Retinal pigment epithelial cell (primary cell): ENCODE measurements around the gene SOX3.
A peak's percentile ranks its signal among the peaks of the same experiment; 100 is the strongest.

ENCODE experiments used
- DNase-seq: peaks from one replicate; pipeline ENCODE4 v3.0.0-alpha.2; 2010; ENCODE audit warnings: low read depth
- H3K4me3 ChIP-seq: 2 replicates; pipeline ENCODE4 v1.5.1; 2011; ENCODE audit warnings: mild to moderate bottlenecking, low read length, control low read depth, moderate library complexity
- CTCF ChIP-seq: conservative IDR thresholded peaks from 2 replicates; pipeline ENCODE4 v1.5.1; 2011; ENCODE audit warnings: low read depth, low read length, control low read depth, inconsistent platforms

SOX3 gene

GRCh38 chrX:140510895-140511295 is 6.0 kb upstream of the SOX3 start:
- no peak for DNase-seq
- no peak for TF ChIP-seq CTCF
- no peak overlapping the region for H3K4me3 ChIP-seq

- TF ChIP-seq CTCF = no peak
- DNase-seq = no peak
Observed at GRCh38 chrX:140510306-140510676, 5.4 kb upstream of the SOX3 start.

DNA sequence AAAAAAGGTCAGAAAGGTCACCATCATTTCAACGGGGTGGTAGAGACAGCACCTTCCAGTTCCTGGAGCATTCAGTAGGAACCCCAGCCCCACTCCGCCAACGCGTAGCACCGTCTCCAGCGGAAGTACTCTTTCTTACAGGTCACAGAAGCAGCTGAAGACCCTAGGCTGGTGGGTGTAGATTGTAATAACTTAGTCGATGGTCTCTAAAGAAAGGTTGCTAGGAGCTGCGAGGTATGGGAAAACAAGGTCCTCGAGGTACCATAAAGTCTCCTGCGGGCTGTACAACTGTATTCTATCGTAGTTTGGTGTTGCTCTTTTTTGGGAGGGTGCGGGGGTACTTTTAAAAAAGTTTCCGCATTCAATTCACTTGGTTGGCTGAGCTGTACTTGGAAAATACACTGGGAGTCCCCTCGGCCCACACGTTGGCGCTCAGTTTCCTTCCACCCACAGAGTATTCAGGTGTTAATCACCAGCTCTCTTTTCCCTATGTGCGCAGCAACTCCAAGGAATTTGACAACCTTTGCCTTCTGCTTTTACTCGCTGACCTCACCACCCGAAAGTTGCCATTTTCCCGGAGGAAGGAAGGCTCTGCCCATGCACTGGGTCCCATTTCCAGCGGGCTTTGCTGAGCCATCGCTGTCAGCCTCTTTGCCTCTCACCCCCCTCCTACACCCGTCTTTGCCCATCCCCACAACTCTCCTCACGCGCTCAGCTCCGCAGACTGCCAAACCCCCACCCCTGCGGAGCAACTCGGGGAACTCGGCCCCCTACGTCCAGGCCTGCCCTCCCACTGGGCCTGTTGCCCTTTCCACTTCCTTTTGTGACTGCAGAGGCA is 4.8 kb upstream of the SOX3 start:
- no peak overlapping the region for H3K4me3 ChIP-seq

More at GRCh38 chrX:140510306-140510676, 5.4 kb upstream of the SOX3 start:
- no peak overlapping the region for H3K4me3 ChIP-seq

GRCh38 chrX:140508958-140509357 is 4.1 kb upstream of the SOX3 start:
- TF ChIP-seq CTCF = no peak
- no peak for DNase-seq
- no peak overlapping the region for H3K4me3 ChIP-seq

More for the DNA sequence above, 4.8 kb upstream of the SOX3 start:
- no peak for DNase-seq
- TF ChIP-seq CTCF = no peak

DNA sequence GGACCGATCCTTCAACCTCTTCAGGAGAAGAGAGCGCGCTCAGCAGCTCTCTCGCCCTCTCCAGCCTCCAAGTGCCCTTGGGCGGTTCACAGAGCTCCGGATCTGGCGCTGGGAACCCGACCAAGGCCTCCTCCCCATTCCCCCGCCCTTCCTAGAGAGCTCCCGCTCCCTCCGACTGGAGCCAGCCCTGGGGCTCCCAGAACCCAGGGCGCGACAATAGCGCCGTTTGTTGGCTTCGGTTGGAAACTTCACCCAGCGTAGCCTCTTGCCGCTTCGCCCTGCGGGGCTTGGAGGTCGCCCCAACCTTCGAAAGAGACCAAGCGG is 3.1 kb upstream of the SOX3 start:
- TF ChIP-seq CTCF = peak; percentile 61

GRCh38 chrX:140507223-140507981 is 2.5 kb upstream of the SOX3 start:
- H3K4me3 ChIP-seq = no peak overlapping the region
- no peak for TF ChIP-seq CTCF
- no peak for DNase-seq

More for the DNA sequence above, 3.1 kb upstream of the SOX3 start:
- H3K4me3 ChIP-seq = no peak overlapping the region
- no peak for DNase-seq
